ENCODE results near the gene GNA12. TPM values are rescaled to one million over a fixed set of nuclear protein-coding genes. Genes with fewer than 3 reads are reported as not detected.
"Not testable (repeated sequence)": the region's sequence is repeated elsewhere in the genome, so short reads cannot be mapped to it uniquely, and the experiment has no call there.

GNA12 gene
- polyA plus RNA-seq, 12 donors = 22.8 to 44.9 (median 29.2) TPM; not detected in 1

DNA sequence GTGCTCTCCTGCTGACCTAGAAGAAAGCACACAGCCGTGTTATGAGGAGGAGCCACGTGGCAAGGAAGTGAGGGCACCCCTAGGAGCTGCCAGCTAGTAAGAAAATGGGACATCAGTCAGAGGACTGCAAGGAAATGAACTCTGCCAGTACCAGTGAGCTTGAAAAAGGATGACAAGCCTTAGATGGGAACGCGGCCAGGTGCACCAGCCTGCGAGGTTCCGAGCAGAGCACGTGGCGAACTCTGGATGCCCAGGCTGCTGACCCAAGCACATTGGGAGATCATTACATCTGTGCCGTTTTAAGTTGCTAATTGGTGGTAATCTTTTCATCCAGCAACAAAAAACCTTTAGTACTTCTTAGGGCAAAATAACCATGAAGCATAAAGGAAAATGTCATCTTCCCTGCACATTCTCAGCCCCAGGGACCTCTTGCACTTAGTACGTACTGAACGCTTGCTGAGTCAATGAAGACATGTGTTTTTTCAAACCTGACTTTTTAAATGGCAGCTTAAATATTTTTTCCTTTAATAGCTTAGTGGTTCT lies 86.7 kb downstream of the GNA12 start:
- DNase-seq = peak; percentile 17

DNA sequence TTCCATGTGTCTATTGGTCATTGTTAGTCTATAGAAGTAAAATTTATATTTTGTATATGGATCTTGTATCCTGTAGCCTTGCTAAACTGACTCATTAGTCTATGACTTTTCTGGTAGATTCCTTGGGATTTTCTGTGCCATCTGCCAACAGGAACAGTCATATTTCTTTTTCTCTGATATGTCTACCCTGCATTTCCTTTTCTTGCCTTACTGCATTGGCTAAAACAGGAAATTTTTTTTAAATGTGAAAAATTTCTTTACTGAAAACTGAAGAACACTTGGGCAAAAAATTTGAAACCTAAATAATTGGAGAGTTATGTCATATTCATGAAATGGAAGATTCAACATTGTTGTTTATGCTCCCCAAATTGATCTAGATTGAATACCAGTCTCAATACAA lies 88.6 kb downstream of the GNA12 start:
- no peak for DNase-seq

- DNase-seq = no peak
Measured at GRCh38 chr7:2754912-2755311, 89.2 kb downstream of the GNA12 start.

- no peak for DNase-seq
Measured at GRCh38 chr7:2754086-2754485, 90.0 kb downstream of the GNA12 start.

- DNase-seq = no peak
Measured at GRCh38 chr7:2753148-2753547, 91.0 kb downstream of the GNA12 start.

DNA sequence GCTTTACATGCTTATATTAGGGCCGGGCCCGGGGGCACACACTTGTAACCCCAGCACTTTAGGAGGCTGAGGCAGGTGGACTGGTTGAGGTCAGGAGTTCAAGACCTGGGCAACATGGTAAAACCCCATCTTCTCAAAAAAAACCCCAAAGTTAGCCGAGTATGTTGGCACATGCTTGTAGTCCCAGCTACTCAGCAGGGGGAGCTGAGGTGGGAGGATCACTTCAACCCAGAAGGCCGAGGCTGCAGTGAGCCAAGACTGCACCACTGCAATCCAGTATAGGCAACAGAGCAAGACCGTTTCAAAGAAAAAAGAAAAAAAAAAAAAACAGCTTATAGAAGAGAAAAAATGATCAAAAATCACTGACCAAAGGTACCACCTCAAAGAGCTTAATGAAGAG lies 93.0 kb downstream of the GNA12 start:
- no peak for DNase-seq

- no peak for DNase-seq
Measured at GRCh38 chr7:2750004-2750407, 94.1 kb downstream of the GNA12 start.

DNA sequence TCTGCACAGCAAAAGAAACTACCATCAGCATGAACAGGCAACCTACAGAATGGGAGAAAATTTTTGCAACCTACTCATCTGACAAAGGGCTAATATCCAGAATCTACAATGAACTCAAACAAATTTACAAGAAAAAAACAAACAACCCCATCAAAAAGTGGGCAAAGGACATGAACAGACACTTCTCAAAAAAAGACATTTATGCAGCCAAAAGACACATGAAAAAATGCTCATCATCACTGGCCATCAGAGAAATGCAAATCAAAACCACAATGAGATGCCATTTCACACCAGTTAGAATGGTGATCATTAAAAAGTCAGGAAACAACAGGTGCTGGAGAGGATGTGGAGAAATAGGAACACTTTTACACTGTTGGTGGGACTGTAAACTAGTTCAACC lies 95.4 kb downstream of the GNA12 start:
- not testable (repeated sequence) for DNase-seq

DNA sequence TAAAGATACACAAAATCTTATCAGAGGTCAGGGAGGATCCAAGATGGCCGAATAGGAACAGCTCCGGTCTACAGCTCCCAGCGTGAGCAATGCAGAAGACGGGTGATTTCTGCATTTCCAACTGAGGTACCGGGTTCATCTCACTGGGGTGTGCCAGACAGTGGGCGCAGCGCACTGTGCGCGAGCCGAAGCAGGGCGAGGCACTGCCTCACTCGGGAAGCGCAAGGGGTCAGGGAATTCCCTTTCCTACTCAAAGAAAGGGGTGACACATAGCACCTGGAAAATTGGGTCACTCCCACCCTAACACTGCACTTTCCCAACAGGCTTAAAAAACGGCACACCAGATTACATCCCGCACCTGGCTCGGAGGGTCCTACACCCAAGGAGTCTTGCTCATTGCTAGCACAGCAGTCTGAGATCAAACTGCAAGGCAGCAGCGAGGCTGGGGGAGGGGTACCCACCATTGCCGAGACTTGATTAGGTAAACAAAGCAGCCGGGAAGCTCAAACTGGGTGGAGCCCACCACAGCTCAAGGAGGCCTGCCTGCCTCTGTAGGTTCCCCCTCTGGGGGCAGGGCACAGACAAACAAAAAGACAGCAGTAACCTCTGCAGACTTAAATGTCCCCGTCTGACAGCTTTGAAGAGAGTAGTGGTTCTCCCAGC lies 100.5 kb downstream of the GNA12 start:
- DNase-seq = not testable (repeated sequence)

DNA sequence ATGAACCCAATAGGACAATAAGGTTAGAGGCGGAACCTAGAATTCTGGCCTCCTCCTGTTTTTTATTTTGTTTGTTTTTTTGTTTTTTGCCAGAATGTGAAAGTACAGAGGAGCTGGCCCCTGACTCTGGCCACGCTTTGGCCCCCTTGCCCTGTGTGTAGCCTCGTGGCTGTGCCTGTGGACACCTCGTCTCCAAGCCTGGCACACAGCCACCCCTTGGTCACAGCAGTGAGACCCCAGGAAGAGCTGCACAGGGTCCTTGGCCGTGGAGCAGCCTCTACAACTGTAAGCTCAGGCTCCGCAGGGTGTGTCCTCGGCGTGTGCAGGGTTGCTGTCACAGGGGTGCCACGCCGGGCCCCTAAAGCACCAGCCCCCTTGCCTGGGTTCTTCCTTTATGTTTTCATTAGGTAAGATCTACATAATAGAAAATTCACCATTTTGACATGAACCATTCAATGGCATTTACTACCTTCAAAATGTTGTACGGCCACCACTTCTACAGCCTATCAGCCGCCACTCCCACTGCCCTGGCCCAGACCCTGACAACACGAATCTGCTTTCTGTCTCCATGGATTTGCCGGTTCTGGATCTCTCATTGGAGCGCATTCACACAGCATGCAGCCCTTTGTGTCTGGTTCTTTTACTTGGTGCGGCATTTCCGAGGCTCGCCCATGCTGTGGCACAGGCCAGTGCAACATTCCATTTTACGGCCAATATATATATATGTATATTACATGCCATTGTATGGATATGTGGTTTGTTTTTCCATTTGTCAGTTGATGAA lies 105.2 kb downstream of the GNA12 start:
- no peak for DNase-seq

- DNase-seq = no peak
Measured at GRCh38 chr7:2737771-2738540, 106.2 kb downstream of the GNA12 start.

DNA sequence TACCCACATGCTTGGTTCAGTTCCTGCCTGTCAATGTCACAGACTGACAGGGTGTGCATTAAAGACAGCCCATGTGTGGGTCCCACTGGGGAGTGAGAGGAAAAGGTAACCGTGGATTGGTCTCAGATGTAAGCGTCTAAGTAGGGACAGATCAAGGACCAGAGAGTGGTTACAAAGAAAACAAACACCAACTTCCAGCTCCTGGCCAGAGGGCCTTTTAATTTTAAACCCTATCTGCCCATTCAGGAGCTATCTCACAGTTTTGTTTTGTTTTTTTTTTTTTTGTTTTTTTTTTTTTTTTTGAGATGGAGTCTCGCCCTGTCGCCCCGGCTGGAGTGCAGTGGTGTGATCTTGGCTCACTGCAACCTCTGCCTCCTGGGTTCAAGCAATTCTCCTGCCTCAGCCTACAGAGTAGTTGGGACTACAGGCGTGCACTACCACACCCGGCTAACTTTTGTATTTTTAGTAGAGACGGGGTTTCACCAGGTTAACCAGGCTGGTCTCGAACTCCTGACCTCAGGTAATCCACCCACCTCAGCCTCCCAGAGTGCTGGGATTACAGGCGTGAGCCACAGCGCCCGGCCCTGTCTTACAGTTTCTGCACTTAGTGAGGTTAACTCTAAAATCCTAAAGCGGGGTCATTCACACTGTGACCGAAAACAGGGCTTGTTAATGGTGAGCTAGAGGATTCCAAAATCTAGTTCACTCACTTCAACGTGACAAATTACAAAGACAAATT lies 106.9 kb downstream of the GNA12 start:
- DNase-seq = not testable (repeated sequence)

- DNase-seq = no peak
Measured at GRCh38 chr7:2736411-2736914, 107.6 kb downstream of the GNA12 start.

- no peak for DNase-seq
Measured at GRCh38 chr7:2735744-2736143, 108.4 kb downstream of the GNA12 start.

DNA sequence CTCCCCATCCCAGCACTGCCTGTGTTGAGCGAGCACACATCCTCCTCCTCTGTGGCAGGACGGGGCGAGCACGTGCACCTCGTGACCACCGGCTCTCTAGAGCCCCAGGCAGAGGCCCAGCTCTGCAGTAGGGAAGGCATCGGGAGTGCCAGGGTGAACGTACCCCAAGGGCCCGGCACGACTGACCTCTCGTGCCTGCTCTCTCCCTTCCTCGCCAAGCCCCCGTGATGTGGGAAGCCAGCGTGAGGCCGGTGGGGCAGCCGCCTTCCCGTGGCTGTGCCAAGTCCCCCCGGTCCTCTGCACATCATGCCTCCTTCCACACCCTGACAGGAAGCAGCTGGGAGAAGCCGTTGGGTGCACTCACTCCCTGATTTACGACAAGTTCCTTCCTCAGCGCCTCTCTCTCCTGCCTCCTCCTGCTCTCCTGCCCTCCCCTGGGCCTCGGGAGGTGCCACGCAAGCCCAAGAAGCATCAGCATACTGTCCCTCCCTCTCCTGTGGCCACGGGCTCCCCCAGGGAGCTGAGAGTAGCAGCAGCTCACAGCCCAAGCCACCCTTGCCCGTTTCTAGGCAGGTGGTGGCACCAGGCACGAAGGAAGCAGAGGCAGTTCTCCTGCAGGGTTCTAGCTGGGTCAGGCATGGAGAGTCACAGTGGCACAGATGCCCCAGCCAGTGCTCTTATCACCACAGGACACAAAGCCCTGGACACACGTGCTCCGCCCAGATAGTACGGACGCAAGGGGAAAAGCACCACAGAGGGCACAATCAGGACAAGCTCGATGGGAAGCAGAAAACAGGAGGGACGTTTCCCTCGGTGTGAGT lies 109.1 kb downstream of the GNA12 start:
- DNase-seq = no peak

- no peak for DNase-seq
Measured at GRCh38 chr7:2734084-2734686, 109.9 kb downstream of the GNA12 start.

GRCh38 chr7:2732959-2733584 lies 111.0 kb downstream of the GNA12 start:
- no peak for DNase-seq

- no peak for DNase-seq
Measured at GRCh38 chr7:2732388-2732787, 111.7 kb downstream of the GNA12 start.

All from muscle of arm (tissue), 12 donors.